Measurements from ENCODE around the gene TNF. TPM values are rescaled to one million over a fixed set of nuclear protein-coding genes. Genes with fewer than 3 reads are reported as not detected.
A peak's percentile ranks its signal among the peaks of the same experiment; 100 is the strongest.

Gene TNF
- total RNA-seq, result not detected

DNA sequence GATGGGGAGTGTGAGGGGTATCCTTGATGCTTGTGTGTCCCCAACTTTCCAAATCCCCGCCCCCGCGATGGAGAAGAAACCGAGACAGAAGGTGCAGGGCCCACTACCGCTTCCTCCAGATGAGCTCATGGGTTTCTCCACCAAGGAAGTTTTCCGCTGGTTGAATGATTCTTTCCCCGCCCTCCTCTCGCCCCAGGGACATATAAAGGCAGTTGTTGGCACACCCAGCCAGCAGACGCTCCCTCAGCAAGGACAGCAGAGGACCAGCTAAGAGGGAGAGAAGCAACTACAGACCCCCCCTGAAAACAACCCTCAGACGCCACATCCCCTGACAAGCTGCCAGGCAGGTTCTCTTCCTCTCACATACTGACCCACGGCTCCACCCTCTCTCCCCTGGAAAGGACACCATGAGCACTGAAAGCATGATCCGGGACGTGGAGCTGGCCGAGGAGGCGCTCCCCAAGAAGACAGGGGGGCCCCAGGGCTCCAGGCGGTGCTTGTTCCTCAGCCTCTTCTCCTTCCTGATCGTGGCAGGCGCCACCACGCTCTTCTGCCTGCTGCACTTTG lies at the start of gene TNF:
TNF (plus strand) TSS at position 231 of the 567 bp plus-strand sequence; CDS start at position 408, 177 bp downstream.
- DNase-seq, result peak; percentile 28

DNA sequence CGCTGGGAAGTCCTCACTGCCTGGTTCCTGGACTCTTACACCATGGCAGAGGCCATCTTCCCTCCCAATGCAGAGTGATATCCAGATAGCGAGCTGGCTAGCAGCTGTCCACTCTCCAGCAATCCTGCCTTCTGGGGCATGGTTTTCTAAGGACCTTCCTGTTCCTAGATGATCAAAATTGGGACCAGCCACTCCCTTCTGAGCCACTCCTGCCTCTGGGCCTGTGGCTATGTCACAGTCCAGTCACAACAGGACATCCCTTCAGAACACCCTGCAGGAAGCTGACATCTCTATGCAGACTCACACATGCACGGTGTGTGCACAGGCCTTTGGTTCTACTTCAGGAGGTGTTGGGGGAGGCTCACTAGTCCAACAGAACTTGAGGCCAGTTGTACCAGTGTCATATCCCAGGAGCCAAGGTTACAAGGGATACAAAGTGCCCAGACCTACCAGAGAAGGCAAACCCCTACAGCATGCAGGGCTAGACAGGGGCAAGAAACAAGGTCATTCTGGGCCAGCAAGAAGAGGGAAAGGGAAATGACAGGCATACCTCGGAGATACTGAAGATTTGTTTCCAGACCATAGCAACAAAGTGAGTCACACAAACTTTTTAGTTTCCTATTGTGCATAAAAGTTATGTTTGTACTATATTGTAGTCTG lies 49.3 kb upstream of the TNF start:
- no peak for DNase-seq

DNA sequence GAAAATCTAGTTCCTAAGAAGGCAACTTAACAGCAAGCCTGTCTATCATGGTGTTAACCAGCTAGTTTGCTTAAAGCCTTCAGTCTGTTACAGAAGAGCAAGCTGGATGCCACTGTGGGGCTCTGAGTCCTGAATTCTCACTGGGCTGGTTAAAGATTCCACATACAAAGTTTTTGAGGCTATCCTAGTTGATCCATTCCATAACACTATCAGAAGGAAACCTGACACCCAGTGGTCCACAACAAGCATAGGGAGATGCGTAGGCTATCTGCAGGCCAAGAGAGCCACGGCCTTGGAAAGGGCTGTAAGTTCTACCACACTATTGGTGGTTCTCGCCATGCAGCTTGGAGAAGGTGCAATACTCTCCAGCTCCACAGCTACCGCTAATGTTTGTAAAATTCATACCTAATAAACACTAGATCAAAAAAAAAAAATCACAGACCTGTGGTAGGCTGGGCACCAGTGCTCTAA lies 47.0 kb upstream of the TNF start:
- no peak for DNase-seq

DNA sequence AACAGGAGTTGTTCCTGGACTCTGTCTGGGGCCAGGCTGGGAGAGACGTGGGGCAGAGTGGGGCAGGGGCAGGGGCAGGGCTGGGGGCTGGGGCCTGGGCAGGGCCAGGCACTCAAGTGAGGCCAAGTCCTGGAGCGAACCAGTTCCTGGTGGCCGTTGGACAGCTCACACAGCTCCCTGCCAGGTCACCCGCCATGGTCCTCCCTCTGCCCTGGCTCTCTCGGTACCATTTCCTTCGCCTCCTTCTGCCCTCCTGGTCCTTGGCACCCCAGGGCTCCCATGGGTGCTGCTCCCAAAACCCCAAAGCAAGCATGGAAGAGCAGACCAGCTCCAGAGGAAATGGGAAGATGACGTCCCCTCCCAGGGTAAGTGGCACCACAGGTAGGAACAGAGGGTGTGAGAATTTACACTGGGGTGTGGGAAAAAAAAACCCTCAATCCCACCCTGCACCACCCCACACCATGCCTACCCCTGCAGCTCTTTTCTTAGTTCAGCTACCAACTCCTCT lies 46.5 kb upstream of the TNF start, which contains the start of gene MCCD1:
MCCD1 (plus strand) TSS at position 142 of the 508 bp plus-strand sequence; CDS start at position 195, 53 bp downstream.
- DNase-seq, result no peak

DNA sequence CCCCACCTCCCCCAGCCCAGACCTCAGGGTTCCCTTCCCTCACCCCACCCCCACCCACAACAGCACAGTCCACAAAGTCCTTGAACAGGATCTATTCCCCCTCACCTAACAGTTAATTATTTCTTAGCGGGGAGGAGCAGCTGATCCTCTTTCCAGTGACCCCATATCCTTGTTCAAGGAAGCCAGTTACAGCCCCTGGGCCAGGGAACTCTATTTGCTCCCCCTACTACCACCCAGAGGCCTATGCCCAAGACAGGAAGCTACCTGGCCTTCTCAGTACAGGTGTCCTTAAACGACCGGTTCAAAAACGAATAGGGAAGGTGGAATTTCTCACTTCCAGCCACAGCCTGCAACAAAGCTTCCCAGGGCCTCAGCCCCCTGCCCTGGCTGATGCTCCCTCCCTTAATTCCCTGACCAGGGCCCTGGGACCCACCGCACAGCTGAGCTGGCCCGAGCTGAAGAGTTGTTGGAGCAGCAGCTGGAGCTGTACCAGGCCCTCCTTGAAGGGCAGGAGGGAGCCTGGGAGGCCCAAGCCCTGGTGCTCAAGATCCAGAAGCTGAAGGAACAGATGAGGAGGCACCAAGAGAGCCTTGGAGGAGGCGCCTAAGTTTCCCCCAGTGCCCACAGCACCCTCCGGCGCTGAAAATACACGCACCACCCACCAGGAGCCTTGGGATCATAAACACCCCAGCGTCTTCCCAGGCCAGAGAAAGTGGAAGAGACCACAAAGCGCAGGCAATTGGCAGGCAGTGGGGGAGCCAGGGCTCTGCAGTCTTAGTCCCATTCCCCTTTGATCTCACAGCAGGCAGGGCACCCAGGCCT lies 45.8 kb upstream of the TNF start:
- DNase-seq, result no peak

DNA sequence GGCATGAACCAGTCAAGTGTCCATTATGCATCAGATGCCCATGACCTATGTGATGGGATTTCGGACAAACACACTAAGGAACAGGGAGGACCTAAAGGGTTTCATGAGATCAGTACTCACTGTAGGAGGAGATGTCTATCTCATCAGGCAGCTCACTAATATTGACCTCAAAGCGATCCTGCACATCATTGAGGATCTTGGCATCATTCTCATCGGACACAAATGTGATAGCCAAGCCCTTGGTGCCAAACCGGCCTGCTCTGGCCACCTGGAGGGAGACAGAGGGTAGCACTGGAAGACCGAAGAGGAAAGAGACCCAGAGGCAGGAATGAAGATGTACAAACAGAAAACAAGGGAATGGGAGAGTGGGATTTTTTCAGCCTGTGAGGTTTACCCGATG lies 44.7 kb upstream of the TNF start:
- no peak for DNase-seq

DNA sequence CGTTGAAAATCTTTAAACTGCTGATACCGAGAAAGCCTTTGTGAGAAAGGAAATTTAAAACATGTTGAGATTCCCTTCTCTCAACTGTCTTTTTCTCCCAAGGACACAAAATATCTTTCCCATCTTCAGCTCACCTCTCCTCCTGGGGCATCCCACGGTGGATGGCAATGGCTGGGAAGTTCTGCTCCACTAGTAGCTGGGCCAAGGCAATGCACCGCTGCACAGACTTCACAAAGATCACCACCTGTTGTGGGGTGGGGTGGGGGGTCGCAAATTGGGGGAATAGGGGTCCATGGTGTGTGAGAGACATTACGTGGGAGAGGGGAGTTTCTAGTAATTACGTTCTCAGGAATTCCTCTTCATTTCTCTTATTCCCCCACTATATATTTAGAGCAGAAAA lies 44.2 kb upstream of the TNF start:
- no peak for DNase-seq

DNA sequence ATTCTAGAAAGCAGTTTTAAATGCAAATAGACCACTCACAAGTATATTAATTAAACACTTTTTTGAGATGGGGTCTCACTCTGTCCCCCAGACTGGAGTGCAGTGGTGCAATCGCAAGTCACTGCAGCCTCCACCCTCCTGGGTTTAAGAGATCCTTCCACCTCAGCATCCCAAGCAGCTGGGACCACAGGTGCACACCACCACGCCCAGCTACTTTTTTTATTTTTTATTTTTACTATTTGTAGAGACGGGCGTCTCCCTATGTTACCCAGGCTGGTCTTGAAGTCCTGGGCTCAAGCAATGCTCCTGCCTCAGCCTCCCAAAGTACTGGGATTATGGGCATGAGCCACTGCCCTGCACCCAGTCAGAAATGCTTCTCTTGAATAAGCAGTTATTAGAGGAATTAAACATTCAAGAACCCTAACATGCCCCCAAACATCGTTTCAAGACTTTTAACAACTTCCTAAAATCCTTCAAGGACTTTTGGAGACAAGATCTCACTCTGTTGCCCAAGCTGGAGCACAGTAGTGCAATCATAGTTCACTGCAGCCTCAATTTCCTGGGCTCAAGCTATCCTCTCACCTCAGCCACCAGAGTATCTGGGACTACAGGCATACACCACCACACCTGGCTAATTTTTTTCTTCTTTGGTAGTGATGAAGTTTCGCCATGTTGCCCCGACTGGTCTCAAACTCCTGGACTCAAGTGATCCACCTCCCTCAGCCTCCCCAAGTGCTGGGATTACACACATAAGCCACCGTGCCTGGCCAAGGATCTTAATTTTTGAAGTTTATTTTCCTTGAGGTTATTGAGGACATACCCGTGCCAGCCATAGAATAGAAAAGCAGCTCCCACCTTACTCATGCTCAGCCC lies 43.4 kb upstream of the TNF start:
- no peak for DNase-seq

DNA sequence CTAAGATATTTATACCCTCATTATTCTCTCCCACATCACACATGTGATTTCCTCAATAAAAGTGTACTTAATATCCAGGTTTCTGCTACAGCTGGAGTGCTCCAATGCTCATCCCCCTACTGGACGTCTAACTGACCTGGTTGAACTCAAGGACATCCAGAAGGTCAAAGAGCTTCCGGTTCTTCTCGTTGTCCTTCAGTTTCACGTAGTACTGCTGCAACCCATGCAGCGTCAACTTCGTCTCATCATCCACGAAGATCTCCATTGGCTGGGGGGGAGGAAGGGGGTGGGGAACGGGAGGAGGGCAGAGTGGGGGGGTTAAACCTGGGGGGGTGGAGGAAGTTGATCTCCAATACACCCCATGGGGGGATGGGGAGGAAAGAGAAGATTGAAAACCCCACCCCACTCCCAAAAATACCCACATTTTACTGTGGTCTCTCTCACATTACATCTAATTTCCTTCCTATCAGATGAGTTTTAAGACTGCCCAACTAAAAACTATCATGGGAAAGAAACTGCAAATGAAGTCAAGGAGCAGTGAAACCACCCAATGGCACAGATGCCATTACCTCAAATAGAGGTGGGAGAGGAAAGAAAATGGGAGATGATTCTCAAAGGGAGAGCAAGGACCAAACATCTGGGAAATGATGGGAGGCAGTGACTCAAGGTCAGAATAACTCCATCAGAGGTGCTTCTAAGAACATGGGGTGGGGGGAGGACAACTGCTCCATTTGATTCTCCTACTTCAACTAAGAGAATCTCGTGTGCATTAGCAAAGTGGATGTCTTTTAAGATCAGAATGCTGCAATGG lies 42.5 kb upstream of the TNF start:
- no peak for DNase-seq

DNA sequence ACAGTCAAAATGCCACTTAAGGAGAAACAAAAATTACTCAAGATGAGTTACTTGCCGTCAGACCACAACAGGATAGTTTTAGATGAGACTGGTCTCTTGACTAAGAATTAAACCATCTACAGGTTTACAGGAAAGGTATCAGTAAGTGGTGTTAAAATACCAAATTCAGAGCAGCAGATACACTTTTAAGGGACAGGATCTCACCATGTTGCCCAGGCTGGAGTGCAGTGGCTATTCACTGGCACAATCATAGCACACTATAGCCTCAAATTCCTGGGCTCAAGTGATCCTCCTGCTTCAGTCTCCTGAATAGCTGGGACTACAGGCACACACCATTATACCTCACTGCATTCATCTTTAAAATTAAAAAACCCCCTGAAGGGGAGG lies 41.9 kb upstream of the TNF start:
- no peak for DNase-seq

DNA sequence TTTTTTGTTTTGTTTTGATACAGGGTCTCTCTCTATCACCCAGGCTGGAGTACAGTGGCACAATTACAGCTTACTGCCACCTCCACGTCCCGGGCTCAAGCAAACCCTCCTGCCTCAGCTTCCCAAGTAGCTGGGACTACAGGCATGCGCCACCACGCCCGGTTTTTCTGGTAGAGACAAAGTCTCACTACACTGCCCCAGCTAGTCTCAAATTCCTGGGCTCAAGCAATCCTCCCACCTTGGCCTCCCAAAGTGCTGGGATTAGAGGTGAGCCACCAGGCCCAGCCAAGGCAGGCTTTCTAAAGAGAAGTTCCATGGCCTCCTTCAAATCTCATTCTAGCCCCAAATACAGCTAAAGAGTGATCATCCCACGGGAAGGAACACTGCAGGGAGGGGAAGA lies 41.4 kb upstream of the TNF start:
- DNase-seq, result no peak

DNA sequence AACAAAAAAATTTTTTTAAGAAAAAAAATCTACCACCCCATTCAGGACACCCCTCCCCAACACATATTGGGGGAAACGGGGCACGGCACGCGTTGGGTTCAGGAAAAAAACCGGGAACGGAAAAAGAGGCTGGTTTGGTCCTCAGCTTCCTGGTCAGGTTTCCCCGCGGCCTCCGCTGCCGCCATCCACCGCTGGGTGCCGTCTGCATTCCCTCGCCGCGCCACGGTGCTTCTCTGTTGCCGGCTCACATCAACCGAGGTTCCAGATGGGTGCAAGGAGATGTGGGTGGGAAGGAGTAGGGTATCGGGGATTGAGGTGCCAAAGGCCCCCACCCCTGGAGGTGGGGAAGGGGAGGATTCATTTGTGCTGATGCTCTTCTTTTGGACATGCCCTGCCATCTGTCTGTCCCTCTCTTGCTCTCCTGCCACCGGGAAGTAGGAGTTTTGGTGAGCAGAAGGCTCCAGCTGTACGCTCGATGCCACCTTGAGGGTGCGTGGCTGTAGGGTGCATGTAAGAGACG lies 40.8 kb upstream of the TNF start:
- no peak for DNase-seq

DNA sequence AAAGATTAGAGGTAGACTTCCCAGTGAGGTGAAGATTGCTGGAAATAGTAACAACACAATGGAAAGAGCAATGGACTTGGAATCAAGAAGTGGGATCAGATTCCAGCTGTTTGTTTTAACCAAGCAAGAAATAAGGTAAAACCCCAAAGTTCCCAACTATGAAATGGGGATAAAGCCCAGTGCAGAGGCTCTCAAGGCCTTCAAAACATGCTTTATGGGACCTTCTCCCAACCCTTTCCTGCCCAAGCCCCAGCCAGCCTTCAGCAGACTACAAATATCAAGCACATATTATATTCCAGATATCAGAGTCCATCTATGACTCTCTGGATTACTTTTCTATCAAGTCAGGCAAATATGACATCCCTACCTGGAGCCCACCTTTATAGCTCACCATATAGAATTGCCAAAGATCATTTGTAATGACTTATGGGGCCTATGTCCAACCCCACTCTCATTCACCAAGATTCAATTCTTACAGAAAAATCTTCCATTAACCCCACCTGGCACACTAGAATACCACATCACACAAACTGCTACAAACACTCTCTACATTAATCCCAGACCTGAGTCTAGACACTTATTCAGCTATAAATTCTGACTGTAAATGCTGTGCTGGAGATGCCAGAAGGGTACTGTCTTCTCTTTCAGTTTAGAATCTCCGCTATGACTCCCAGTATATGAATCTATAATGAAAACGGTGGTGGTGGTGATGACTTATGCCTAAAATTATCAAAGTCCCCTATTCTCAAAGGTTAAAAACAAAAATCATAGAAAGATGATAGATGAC lies 39.6 kb upstream of the TNF start:
- no peak for DNase-seq

DNA sequence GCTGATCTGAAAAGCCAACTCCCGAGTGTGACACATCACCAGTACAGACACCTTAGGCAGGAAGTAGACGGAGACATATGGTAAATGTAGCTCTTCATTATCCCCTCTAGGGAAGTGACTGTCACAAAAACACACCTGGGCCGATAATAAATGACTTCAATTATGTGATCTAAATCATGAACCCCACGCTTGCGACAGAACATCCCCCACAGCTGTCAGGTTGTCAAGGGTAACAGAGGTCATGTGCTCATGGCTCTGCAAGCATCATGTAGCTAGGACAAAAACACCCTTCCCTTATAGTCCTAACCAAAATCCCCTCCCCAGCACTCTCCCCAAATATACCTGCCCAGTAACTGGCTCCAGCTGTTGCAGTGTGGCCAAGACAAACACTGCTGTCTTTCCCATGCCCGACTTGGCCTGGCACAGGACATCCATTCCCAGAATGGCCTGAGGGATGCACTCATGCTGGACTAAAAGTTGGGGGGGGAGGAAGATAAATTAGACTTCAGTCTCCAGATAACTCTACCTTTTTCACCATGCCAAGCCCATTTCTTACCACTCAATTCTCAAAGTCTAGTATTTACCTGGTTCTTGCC lies 36.5 kb upstream of the TNF start:
- DNase-seq, result no peak

DNA sequence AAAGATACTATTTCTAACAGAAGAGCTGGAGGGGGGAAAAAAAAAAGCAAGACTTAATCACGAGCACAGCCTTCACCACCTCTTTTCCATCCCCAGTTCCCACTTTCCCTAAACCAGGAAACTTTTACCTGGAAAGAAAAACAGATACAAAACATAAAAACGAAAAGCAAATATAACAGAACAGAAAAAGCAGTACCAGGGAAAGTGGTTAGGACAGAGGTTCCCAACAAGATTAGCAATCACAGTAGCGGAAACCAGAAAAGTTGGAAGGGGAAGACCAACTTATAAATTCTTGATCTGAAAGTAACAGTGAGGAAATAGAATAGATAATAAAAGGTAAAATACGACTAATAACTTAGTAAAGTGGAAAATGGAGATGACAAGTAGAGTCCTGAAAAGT lies 34.7 kb upstream of the TNF start:
- DNase-seq, result no peak

DNA sequence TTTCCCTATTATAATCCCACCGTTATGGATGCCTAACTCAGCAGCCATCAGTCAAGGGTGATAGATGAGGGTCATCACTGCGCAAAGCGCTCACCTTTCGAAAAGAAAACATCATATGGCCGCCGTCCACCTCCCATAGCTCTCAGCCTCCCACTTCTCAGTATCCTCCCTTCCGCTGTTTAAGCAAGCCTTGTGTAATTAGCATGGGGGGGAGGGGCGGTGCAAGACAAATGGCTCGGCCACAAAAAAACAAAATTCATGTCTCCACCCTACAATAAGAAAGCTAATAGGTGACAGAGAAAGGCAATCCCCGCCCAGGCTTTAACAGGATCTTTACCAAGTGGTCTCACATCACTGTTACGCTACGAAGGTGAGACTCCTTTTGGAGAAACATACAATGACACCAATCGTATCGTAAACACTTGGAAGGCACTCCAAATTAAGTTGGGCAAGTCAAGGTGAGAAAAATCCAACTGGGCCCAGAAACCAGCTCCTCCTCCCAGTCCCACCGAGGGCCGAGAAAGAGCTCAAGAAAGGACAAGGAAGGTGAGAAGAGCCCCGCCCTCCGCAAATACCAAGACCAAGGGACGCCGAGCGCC lies 34.2 kb upstream of the TNF start:
- DNase-seq, result peak; percentile 48

DNA sequence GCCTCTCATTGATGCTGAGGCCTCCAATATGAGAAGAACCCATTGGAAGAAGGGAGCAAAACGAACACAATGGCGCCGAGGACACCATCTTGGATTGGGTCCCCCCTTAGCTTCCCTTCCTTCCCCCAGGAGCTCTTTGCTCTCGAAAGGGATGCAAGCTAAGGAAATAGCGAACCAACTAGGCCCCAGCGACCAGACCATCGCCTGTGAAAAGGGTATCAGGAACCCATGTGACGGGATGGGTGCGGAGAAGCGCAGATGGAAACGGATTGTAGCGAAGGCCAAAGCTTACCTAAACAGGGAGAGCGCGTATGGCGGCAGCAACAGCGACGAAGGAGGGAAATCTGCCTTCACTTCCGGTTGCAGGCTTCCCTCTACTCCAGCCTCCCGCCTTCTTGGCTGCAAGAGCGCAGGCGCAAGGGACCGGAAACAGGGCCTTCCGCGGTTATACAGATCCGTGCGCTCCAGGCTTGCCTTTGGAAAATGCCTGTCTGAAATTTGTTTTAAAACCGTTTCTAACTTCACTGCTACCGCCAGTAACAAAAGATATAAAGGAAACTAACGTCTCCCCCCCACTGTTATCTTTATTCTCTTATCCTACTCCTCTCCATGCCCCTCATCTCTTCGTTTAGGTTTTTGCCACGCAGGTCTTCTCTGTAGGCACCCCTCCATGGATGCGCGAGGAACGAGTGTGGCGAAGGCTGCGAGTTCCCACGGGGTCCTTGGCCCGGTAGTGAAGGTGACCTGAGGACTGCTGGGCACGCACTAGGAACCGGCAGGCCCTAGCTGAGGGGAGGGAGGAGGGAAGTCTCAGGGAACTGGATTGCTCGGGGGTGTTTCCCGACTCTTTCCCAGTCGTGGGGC lies 33.5 kb upstream of the TNF start, which contains the start of gene DDX39B:
DDX39B (minus strand) TSS at position 346 of the 864 bp plus-strand sequence. CDS start 1,471 bp downstream, outside the sequence.
- DNase-seq, result peak; percentile 99

DNA sequence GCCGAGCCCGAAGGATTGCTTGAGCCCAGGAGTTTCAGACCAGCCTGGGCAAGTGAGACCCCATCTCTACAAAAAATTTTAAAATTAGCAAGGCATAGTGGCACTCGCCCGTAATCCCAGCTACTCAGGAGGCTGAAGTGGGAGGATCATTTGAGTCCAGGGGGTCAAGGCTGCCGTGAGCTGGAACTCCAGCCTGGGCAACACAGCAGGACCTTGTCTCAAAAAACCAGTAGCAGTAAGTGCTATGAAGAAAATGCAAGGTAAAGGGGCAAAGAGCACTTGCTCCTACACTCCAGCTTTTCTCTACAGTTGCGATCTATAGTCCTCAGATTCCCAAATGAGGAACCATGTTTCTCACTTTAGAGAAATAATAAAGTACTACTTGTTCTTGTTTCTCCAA lies 31.7 kb upstream of the TNF start:
- no peak for DNase-seq
